Gastroesophageal sphincter (tissue), 3 donors: ENCODE results near the gene MPP2.

ENCODE experiments used
- POLR2A ChIP-seq, 2 donors: fragments of 450-650 bp; IDR thresholded peaks; one replicate each; pipeline ENCODE4 v1.6.1; 2017; ENCODE audit warnings: antibody characterized with exemption in 2 of 2, mild to moderate bottlenecking in 2 of 2, moderate library complexity in 1 of 2
- POLR2AphosphoS5 ChIP-seq: sonication (generic); formaldehyde crosslinking; IDR thresholded peaks from one replicate; pipeline ENCODE4 v1.6.1; 2017; ENCODE audit warnings: antibody characterized with exemption
- TF ChIP-seq, protein P1 (sequence below), 4 experiments: fragments of 200-600 bp in 2 of 4; fragments of 450-650 bp in 2 of 4; sonication (generic) in 1 of 4; IDR thresholded peaks; one replicate each; pipeline ENCODE4 v1.5.1; 2017 to 2019; ENCODE audit warnings: antibody characterized with exemption in 4 of 4, mild to moderate bottlenecking in 2 of 4, moderate library complexity in 2 of 4

DNA sequence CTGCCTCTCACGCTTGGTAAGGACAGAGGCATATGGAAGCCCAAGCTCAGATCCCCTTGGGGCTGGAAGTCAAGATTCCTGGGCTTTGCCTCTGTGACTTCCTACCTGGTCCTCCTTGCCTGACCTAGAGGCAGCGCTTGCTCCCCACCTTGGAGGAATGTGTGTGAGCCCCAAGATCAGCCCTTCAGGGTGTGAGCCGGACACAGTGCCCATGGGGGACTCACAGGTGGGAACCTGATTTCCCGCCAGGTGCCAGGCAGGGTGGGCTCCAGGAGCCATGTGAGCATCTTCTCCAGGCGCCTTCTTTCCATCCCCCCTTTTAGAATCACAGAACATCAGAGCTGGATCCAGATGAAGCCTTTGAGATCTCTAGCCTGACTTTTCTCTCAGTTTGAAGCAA, 50.2 kb downstream of the MPP2 start:
- TF ChIP-seq, protein P1, sequence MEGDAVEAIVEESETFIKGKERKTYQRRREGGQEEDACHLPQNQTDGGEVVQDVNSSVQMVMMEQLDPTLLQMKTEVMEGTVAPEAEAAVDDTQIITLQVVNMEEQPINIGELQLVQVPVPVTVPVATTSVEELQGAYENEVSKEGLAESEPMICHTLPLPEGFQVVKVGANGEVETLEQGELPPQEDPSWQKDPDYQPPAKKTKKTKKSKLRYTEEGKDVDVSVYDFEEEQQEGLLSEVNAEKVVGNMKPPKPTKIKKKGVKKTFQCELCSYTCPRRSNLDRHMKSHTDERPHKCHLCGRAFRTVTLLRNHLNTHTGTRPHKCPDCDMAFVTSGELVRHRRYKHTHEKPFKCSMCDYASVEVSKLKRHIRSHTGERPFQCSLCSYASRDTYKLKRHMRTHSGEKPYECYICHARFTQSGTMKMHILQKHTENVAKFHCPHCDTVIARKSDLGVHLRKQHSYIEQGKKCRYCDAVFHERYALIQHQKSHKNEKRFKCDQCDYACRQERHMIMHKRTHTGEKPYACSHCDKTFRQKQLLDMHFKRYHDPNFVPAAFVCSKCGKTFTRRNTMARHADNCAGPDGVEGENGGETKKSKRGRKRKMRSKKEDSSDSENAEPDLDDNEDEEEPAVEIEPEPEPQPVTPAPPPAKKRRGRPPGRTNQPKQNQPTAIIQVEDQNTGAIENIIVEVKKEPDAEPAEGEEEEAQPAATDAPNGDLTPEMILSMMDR (IDR thresholded peaks at IDR 0.05), result no peak
- TF ChIP-seq POLR2AphosphoS5 (no peak), POLR2A (IDR thresholded peaks at IDR 0.05) (no peak)
